CD4-positive, alpha-beta T cell treated with Interleukin-12 subunit alpha and Interleukin-12 subunit beta, for 1 hour (primary cell): ENCODE measurements around the gene DCLK3.
A peak's percentile ranks its signal among the peaks of the same experiment; 100 is the strongest.

Source experiments
- DNase-seq: peaks from one replicate; pipeline ENCODE4 v3.0.0-alpha.2; 2020

DCLK3 gene

GRCh38 chr3:36707623-36708409 lies 56.5 kb downstream of the DCLK3 start:
- no peak for DNase-seq

GRCh38 chr3:36705015-36705414 lies 59.3 kb downstream of the DCLK3 start:
- no peak for DNase-seq

GRCh38 chr3:36704280-36704679 lies 60.1 kb downstream of the DCLK3 start:
- no peak for DNase-seq

GRCh38 chr3:36701249-36701572 lies 63.1 kb downstream of the DCLK3 start:
- DNase-seq, result no peak

- peak; percentile 7 for DNase-seq
Observed at GRCh38 chr3:36700537-36701248, 63.7 kb downstream of the DCLK3 start.

GRCh38 chr3:36698314-36698713 lies 66.0 kb downstream of the DCLK3 start:
- DNase-seq, result no peak

- no peak for DNase-seq
Observed at GRCh38 chr3:36697229-36698001, 66.9 kb downstream of the DCLK3 start.

- no peak for DNase-seq
Observed at GRCh38 chr3:36696799-36697198, 67.6 kb downstream of the DCLK3 start.

- DNase-seq, result no peak
Observed at GRCh38 chr3:36695769-36696137, 68.6 kb downstream of the DCLK3 start.

GRCh38 chr3:36695113-36695768 lies 69.1 kb downstream of the DCLK3 start:
- DNase-seq, result no peak

- no peak for DNase-seq
Observed at GRCh38 chr3:36693670-36694069, 70.7 kb downstream of the DCLK3 start.

- no peak for DNase-seq
Observed at GRCh38 chr3:36689560-36689959, 74.8 kb downstream of the DCLK3 start.

- DNase-seq, result no peak
Observed at GRCh38 chr3:36688815-36689214, 75.5 kb downstream of the DCLK3 start.

- DNase-seq, result no peak
Observed at GRCh38 chr3:36686516-36686915, 77.8 kb downstream of the DCLK3 start.

GRCh38 chr3:36681867-36682266 lies 82.5 kb downstream of the DCLK3 start:
- no peak for DNase-seq

GRCh38 chr3:36680952-36681351 lies 83.4 kb downstream of the DCLK3 start:
- DNase-seq, result no peak

GRCh38 chr3:36679384-36680200 lies 84.8 kb downstream of the DCLK3 start:
- no peak for DNase-seq

GRCh38 chr3:36678216-36679013 lies 85.9 kb downstream of the DCLK3 start:
- DNase-seq, result no peak

GRCh38 chr3:36677331-36678007 lies 86.9 kb downstream of the DCLK3 start:
- no peak for DNase-seq

GRCh38 chr3:36674816-36675215 lies 89.5 kb downstream of the DCLK3 start:
- DNase-seq, result no peak

- no peak for DNase-seq
Observed at GRCh38 chr3:36669764-36670163, 94.6 kb downstream of the DCLK3 start.
